ENCODE results near the gene TM2D3. TPM values are rescaled to one million over a fixed set of nuclear protein-coding genes. Genes with fewer than 3 reads are reported as not detected.

Gene TM2D3
- total and polyA plus RNA-seq, 3 experiments from 2014 or later: 35.8 to 68.0 (median 63.5) TPM

DNA sequence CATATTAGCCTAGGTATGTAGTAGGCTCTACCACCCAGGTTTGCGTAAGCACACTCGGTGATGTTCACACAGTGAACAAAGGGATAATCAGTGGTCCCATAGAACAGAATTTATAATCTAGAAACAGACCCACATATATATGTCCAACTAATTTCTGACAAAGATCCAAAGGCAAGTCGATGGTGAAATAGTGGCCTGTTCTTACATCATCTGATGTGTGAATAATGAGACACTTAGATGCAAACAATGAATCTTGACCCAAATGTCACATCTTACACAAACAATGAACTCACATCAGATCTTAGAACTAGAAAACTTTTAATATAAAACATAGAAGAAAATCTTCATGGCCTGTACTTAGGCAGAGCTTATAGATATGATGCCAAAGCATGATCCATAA is 17.6 kb upstream of the TM2D3 start:
- Mint-ChIP-seq H3K36me3 (peaks cover under 1 to 76% (median 30%) of the 10 kb centered on the region in 3 donors), H3K27me3 (no peaks in the 10 kb centered on the region), H3K9me3 (no peaks in the 10 kb centered on the region), H3K4me3 (no peak overlapping the region), H3K4me1 (no peaks in the 10 kb centered on the region), H3K27ac (peak overlapping the region in 2 of 8 donors; percentile 21 to 37)
- ChIA-PET CTCF (interaction anchor here (2.2 kb wide), 1 partner anchor 12 kb away, joined by 10 read pairs; no protein-coding TSS in a partner anchor), POLR2A (interaction anchor here (1.0 kb wide), 1 partner anchor 8 kb away, joined by 3 read pairs; no protein-coding TSS in a partner anchor)
- Histone ChIP-seq H3K27ac (ENCODE audit: low read depth, low read length) (no peak overlapping the region), H3K9me3 (ENCODE audit: low read length) (no peaks in the 10 kb centered on the region), H3K36me3 (ENCODE audit: insufficient read depth, low read length) (peaks cover 40% of the 10 kb centered on the region), H3K27me3 (ENCODE audit: insufficient read depth, low read length, poor library complexity, severe bottlenecking) (no peaks in the 10 kb centered on the region), H3K4me3 (ENCODE audit: low read length) (no peak overlapping the region), H3K4me1 (ENCODE audit: insufficient read depth, low read length) (no peaks in the 10 kb centered on the region)
- DNase-seq: no peak

DNA sequence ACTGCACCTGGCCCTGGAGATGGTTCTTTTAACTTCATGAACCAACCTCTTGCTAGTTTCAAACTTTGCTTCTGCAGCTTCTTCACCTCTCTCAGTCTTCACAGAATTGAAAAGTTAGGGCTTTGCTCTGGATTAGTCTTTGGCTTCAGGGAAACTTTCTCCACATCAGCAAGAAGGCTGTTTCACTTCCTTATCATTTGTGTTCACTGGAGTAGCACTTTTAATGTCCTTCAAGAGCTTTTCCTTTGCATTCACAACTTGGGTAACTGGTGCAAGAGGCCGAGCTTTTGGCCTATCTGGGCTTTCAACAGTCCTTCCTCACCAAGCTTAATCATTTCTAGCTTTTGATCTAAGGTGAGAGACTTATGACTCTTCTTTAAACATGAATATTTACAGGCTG is 15.7 kb upstream of the TM2D3 start:
- no peaks in the 10 kb centered on the region for H3K4me1 Mint-ChIP-seq
- Histone ChIP-seq H3K9me3 (ENCODE audit: low read length) (no peaks in the 10 kb centered on the region), H3K36me3 (ENCODE audit: insufficient read depth, low read length) (peaks cover 26% of the 10 kb centered on the region), H3K4me1 (ENCODE audit: insufficient read depth, low read length) (no peaks in the 10 kb centered on the region), H3K27me3 (ENCODE audit: insufficient read depth, low read length, poor library complexity, severe bottlenecking) (no peaks in the 10 kb centered on the region), H3K27ac (ENCODE audit: low read depth, low read length) (no peak overlapping the region), H3K4me3 (ENCODE audit: low read length) (no peak overlapping the region)
- POLR2A ChIA-PET: no interaction called here
- no peaks in the 10 kb centered on the region for H3K9me3 Mint-ChIP-seq
- no peak for DNase-seq
- peaks cover 0 to 65% (median 19%) of the 10 kb centered on the region in 3 donors for H3K36me3 Mint-ChIP-seq
- CTCF ChIA-PET: interaction anchor here (2.2 kb wide), 1 partner anchor 10 kb away, joined by 10 read pairs; no protein-coding TSS in a partner anchor
- H3K27ac Mint-ChIP-seq: peak overlapping the region in 1 of 8 donors; percentile 15
- H3K4me3 Mint-ChIP-seq: no peak overlapping the region
- H3K27me3 Mint-ChIP-seq: no peaks in the 10 kb centered on the region

DNA sequence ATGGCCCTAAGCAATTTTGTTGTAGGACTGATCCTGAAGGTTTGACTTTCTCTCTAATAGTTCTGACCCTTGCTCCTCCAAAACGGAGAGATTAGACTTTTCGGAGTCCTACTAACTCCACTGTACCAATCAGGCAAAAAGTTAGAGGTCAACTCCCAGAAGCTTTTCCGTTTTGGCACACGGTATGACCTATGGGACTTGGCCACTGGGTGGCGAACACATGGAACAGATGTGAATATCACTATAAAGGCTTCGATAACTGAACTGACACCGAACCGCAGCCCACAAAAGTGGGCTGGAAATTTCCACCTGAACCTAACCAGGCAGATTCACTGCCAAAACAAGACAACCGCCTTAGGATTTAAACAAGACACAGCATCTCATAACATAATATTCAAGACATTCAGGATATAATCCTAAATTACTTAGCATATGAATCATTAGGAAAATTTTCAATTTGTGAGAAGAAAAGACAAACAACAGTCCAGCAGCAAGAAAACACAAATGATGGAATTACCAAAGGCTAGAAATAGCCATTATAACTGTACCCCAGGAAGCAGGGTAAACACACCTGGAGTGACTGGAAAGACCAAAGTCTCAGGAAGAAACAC is 12.2 kb upstream of the TM2D3 start:
- DNase-seq: no peak
- Histone ChIP-seq H3K9me3 (ENCODE audit: low read length) (no peaks in the 10 kb centered on the region), H3K27me3 (ENCODE audit: insufficient read depth, low read length, poor library complexity, severe bottlenecking) (no peaks in the 10 kb centered on the region), H3K4me1 (ENCODE audit: insufficient read depth, low read length) (no peaks in the 10 kb centered on the region), H3K4me3 (ENCODE audit: low read length) (no peak overlapping the region), H3K27ac (ENCODE audit: low read depth, low read length) (no peak overlapping the region), H3K36me3 (ENCODE audit: insufficient read depth, low read length) (peaks cover 6% of the 10 kb centered on the region)
- H3K36me3 Mint-ChIP-seq: peaks cover 0 to 57% (median 9%) of the 10 kb centered on the region in 3 donors
- no peaks in the 10 kb centered on the region for H3K9me3 Mint-ChIP-seq
- no peaks in the 10 kb centered on the region for H3K4me1 Mint-ChIP-seq
- ChIA-PET CTCF (no interaction called here), POLR2A (no interaction called here)
- no peak overlapping the region for H3K4me3 Mint-ChIP-seq
- peak overlapping the region in 2 of 8 donors; percentile 32 to 67 for H3K27ac Mint-ChIP-seq
- H3K27me3 Mint-ChIP-seq: no peaks in the 10 kb centered on the region

DNA sequence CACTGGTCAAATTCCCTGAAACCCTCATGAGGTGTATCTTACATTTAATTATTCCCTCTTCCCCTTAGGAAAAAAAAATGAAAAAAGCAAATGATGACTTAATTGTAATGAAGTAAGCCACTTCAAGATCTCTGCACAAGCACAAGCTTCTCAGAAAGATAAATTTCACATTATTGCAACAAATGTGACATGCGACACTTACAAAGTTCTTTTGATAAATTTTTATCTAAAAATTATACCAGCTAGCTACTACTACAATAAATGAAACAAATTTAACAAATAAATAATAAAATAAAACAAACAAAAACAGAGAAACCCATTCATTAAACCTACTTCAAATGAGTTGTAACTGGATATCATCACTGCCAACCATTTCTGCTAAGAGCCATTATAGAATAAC is 10.0 kb upstream of the TM2D3 start:
- CTCF ChIA-PET: no interaction called here
- no peak for DNase-seq
- no peak overlapping the region for H3K4me3 ChIP-seq (ENCODE audit: low read length)
- Mint-ChIP-seq H3K36me3 (peaks cover 0 to 52% (median 11%) of the 10 kb centered on the region in 3 donors), H3K9me3 (no peaks in the 10 kb centered on the region), H3K27me3 (no peaks in the 10 kb centered on the region), H3K4me1 (no peaks in the 10 kb centered on the region), H3K27ac (peak overlapping the region in 2 of 8 donors; percentile 14 to 56), H3K4me3 (no peak overlapping the region)
- H3K4me1 ChIP-seq (ENCODE audit: insufficient read depth, low read length): no peaks in the 10 kb centered on the region
- H3K27ac ChIP-seq (ENCODE audit: low read depth, low read length): no peak overlapping the region
- H3K9me3 ChIP-seq (ENCODE audit: low read length): no peaks in the 10 kb centered on the region
- POLR2A ChIA-PET: no interaction called here
- no peaks in the 10 kb centered on the region for H3K27me3 ChIP-seq (ENCODE audit: insufficient read depth, low read length, poor library complexity, severe bottlenecking)
- H3K36me3 ChIP-seq (ENCODE audit: insufficient read depth, low read length): peaks cover 5% of the 10 kb centered on the region

DNA sequence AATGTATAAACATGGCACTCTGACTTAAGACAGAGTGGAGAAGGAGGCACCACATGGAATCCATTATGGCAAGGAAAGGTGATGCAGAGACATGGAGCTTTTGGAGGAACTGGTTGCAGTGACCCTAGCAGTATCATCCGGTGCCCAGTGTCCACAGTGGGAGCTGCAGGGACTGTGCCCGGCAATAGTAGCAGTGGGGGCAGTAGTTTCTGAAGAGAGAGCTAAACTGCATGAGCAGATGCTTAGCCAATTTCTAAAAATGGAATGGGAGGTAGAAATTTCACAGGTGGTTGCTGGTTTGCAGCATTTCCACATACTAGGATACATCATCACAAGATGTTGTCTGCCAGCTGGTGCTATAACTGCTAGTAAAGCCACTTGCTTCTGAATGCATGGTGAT is 7.8 kb upstream of the TM2D3 start:
- ChIA-PET POLR2A (no interaction called here), CTCF (interaction anchor here (1.6 kb wide), 1 partner anchor 371 kb away, joined by 3 read pairs; no protein-coding TSS in a partner anchor)
- no peaks in the 10 kb centered on the region for H3K9me3 ChIP-seq (ENCODE audit: low read length)
- peaks cover 15% of the 10 kb centered on the region for H3K36me3 ChIP-seq (ENCODE audit: insufficient read depth, low read length)
- Mint-ChIP-seq H3K4me1 (no peaks in the 10 kb centered on the region), H3K4me3 (no peak overlapping the region), H3K9me3 (no peaks in the 10 kb centered on the region), H3K27me3 (no peaks in the 10 kb centered on the region), H3K27ac (no peak overlapping the region), H3K36me3 (peaks cover 0 to 61% (median 10%) of the 10 kb centered on the region in 3 donors)
- no peak overlapping the region for H3K27ac ChIP-seq (ENCODE audit: low read depth, low read length)
- DNase-seq: no peak
- no peak overlapping the region for H3K4me3 ChIP-seq (ENCODE audit: low read length)
- no peaks in the 10 kb centered on the region for H3K27me3 ChIP-seq (ENCODE audit: insufficient read depth, low read length, poor library complexity, severe bottlenecking)
- no peaks in the 10 kb centered on the region for H3K4me1 ChIP-seq (ENCODE audit: insufficient read depth, low read length)

DNA sequence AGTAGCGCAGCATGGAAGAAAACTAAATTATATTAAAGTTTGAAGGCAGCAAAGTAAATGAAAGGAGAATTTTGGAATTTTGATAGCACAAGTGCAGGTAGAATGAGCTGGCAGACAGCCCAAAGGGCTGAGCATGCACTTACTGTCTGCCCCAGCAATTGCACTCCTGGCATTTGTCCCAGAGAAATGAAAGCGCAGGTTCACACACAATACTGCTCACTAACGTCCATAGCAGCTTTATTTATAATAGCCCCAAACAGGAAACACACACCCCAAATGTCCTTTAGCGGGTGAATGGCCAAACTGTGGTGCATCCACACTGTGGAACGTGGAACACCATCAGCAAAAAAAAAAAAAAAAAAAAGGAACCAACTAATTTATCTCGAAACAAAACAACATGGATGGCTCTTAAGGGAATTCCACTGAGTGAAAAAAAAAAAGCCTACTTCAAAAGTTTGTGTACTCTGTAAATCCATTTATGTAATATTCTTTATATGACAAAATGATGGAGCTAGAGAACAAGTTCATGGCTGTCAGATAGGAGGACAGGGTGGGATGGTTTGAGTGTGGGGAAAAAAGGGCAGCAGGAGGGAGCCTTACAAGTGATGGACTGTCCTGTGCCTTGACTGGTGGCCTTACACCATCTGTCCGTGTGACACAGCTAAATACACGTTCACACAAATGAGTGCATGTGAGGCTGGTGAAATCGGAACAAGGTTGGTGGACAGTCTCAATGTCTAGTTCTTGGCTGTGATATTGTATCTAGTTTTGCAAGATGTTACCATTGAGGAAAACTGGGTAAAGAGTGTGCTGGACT is 6.0 kb upstream of the TM2D3 start:
- Histone ChIP-seq H3K4me3 (ENCODE audit: low read length) (no peak overlapping the region), H3K36me3 (ENCODE audit: insufficient read depth, low read length) (peaks cover 15% of the 10 kb centered on the region), H3K4me1 (ENCODE audit: insufficient read depth, low read length) (peaks cover 3% of the 10 kb centered on the region), H3K27me3 (ENCODE audit: insufficient read depth, low read length, poor library complexity, severe bottlenecking) (no peaks in the 10 kb centered on the region), H3K9me3 (ENCODE audit: low read length) (no peaks in the 10 kb centered on the region), H3K27ac (ENCODE audit: low read depth, low read length) (no peak overlapping the region)
- peak overlapping the region in 3 of 8 donors; percentile 5 to 72 (median 35) for H3K27ac Mint-ChIP-seq
- DNase-seq: no peak
- ChIA-PET CTCF (interaction anchor here (0.8 to 2.6 kb wide), 4 partner anchors 10 to 370 kb away, joined by 3 to 10 read pairs (median 4); no protein-coding TSS in a partner anchor), POLR2A (no interaction called here)
- no peaks in the 10 kb centered on the region for H3K27me3 Mint-ChIP-seq
- H3K36me3 Mint-ChIP-seq: peaks cover 0 to 56% (median 10%) of the 10 kb centered on the region in 3 donors
- H3K4me1 Mint-ChIP-seq: peaks cover 2 to 8% (median 5%) of the 10 kb centered on the region in 3 donors
- H3K4me3 Mint-ChIP-seq: no peak overlapping the region
- no peaks in the 10 kb centered on the region for H3K9me3 Mint-ChIP-seq

DNA sequence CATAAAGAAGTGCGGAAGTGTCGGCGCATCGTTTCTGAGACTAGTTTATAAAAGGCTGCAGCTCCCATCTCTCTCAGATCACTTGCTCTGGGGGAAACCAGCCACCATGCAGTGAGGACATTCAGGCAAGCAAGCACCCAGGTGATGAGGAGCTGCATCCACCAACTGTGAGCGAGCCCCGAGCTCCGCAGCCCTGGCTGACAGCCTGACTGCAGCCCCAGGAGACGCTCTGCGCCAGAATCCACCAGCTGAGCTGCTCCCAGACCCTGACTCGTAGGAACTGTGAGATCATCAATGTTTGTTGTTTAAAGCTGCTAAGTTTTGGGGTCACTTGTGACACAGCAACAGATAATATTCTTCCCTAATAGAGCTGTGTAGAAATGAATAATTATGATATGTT is 5.0 kb upstream of the TM2D3 start:
- Histone ChIP-seq H3K36me3 (ENCODE audit: insufficient read depth, low read length) (peaks cover 15% of the 10 kb centered on the region), H3K4me1 (ENCODE audit: insufficient read depth, low read length) (peaks cover 8% of the 10 kb centered on the region), H3K9me3 (ENCODE audit: low read length) (no peaks in the 10 kb centered on the region), H3K27ac (ENCODE audit: low read depth, low read length) (no peak overlapping the region), H3K27me3 (ENCODE audit: insufficient read depth, low read length, poor library complexity, severe bottlenecking) (no peaks in the 10 kb centered on the region), H3K4me3 (ENCODE audit: low read length) (no peak overlapping the region)
- peaks cover 0 to 59% (median 10%) of the 10 kb centered on the region in 3 donors for H3K36me3 Mint-ChIP-seq
- H3K9me3 Mint-ChIP-seq: no peaks in the 10 kb centered on the region
- no peak for DNase-seq
- ChIA-PET CTCF (interaction anchor here (2.6 kb wide), 1 partner anchor 11 kb away, joined by 10 read pairs; no protein-coding TSS in a partner anchor), POLR2A (no interaction called here)
- no peaks in the 10 kb centered on the region for H3K27me3 Mint-ChIP-seq
- no peak overlapping the region for H3K27ac Mint-ChIP-seq
- peaks cover 2 to 11% (median 5%) of the 10 kb centered on the region in 3 donors for H3K4me1 Mint-ChIP-seq
- no peak overlapping the region for H3K4me3 Mint-ChIP-seq
